ENCODE measurements around the gene KRTAP5-9. TPM values are rescaled to one million over a fixed set of nuclear protein-coding genes. Genes with fewer than 3 reads are reported as not detected.
A peak's percentile ranks its signal among the peaks of the same experiment; 100 is the strongest.

The KRTAP5-9 gene
- total and polyA plus RNA-seq, 12 donors = not detected

GRCh38 chr11:71505001-71505400 is 43.2 kb upstream of the KRTAP5-9 start:
- 41 to 49% methylated on average over 2 of the region's 2 CpGs for WGBS, 2 donors
- ATAC-seq = no peak
- Histone ChIP-seq H3K36me3 (peaks cover 0 to 58% (median 15%) of the 10 kb centered on the region in 9 donors), H3K9me3 (peaks cover 0 to 36% (median 21%) of the 10 kb centered on the region in 11 donors), H3K4me1 (peaks cover 0 to 20% (median 0%) of the 10 kb centered on the region in 9 donors), H3K27ac (no peak overlapping the region), H3K4me3 (no peak overlapping the region), H3K27me3 (no peaks in the 10 kb centered on the region)
- DNase-seq = no peak
- no peak for TF ChIP-seq CTCF (IDR thresholded peaks at IDR 0.05)
- intact Hi-C loops (cut with DNase I) = no loop called here

- Histone ChIP-seq H3K9me3 (peaks cover 0 to 44% (median 29%) of the 10 kb centered on the region in 11 donors), H3K4me3 (no peak overlapping the region), H3K27ac (no peak overlapping the region), H3K36me3 (peaks cover 0 to 50% (median 12%) of the 10 kb centered on the region in 9 donors), H3K4me1 (peaks cover 0 to 13% (median 0%) of the 10 kb centered on the region in 9 donors), H3K27me3 (no peaks in the 10 kb centered on the region)
- DNase-seq = no peak
- TF ChIP-seq CTCF (IDR thresholded peaks at IDR 0.05) = no peak
- no peak for ATAC-seq
- WGBS, 2 donors = 79 to 84% methylated on average over 9 of the region's 9 CpGs
- intact Hi-C loops (cut with DNase I) = no loop called here
Measured at GRCh38 chr11:71505781-71506180, 42.4 kb upstream of the KRTAP5-9 start.

GRCh38 chr11:71507102-71507501 is 41.1 kb upstream of the KRTAP5-9 start:
- intact Hi-C loops (cut with DNase I) = no loop called here
- no peak for ATAC-seq
- peaks cover 0 to 8% (median 0%) of the 10 kb centered on the region in 9 donors for H3K4me1 ChIP-seq
- peaks cover 0 to 37% (median 4%) of the 10 kb centered on the region in 9 donors for H3K36me3 ChIP-seq
- H3K27me3 ChIP-seq = no peaks in the 10 kb centered on the region
- WGBS, 2 donors = 90 to 96% methylated on average over 5 of the region's 5 CpGs
- no peak for TF ChIP-seq CTCF (IDR thresholded peaks at IDR 0.05)
- H3K9me3 ChIP-seq = peaks cover 0 to 54% (median 32%) of the 10 kb centered on the region in 11 donors
- no peak for DNase-seq
- no peak overlapping the region for H3K27ac ChIP-seq
- no peak overlapping the region for H3K4me3 ChIP-seq

GRCh38 chr11:71518506-71519471 is 29.4 kb upstream of the KRTAP5-9 start:
- WGBS, 2 donors = 93 to 94% methylated on average over 55 of the region's 55 CpGs
- H3K9me3 ChIP-seq = peaks cover 0 to 3% (median 0%) of the 10 kb centered on the region in 11 donors
- H3K27ac ChIP-seq = no peak overlapping the region
- peak in 1 of 8 donors; percentile 47 for ATAC-seq
- intact Hi-C loops (cut with DNase I) = no loop called here
- no peaks in the 10 kb centered on the region for H3K4me1 ChIP-seq
- DNase-seq = peak in 1 of 2 donors; percentile 0
- no peak overlapping the region for H3K4me3 ChIP-seq
- no peak for TF ChIP-seq CTCF (IDR thresholded peaks at IDR 0.05)
- no peaks in the 10 kb centered on the region for H3K36me3 ChIP-seq
- no peaks in the 10 kb centered on the region for H3K27me3 ChIP-seq

All from heart right ventricle (tissue), 16 donors.